GM21576 (cell line): ENCODE results near the gene ADAMTS9.

ENCODE experiments used
- ATAC-seq: cut with Tn5 transposase; IDR thresholded peaks from one replicate; pipeline ENCODE4 v1.9.1; 2021; ENCODE audit warnings: mild to moderate bottlenecking, moderate library complexity; ENCODE audit not compliant: unreplicated experiment

ADAMTS9 gene

GRCh38 chr3:64578062-64578770 lies 109.6 kb downstream of the ADAMTS9 start:
- no peak for ATAC-seq

DNA sequence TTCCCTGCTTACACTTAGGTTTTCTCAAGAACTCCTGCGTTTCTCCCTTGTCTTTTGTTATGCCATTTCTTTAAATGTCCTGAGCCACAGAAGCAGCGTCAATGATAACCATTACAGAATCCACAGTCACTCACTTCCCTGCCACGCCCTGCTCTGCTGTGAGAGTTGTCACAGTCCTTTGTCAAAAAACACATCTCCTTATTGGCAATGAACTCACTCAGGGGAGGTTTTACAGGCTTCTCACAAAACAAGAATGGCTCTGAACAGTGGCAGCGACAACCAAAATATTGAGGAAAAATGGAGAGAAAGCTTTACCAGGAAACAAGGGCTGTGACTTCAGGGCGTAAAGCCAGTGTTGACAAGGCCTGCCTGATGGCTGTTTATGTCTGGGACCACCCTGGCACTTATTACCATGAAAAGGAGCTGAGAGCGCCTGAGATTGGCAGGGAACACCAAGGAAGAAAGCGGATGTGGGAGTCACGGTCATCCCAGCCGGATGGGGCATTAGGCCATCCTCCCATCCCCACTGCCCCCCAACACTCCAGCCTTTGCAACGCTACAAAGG lies 111.5 kb downstream of the ADAMTS9 start:
- ATAC-seq = no peak

DNA sequence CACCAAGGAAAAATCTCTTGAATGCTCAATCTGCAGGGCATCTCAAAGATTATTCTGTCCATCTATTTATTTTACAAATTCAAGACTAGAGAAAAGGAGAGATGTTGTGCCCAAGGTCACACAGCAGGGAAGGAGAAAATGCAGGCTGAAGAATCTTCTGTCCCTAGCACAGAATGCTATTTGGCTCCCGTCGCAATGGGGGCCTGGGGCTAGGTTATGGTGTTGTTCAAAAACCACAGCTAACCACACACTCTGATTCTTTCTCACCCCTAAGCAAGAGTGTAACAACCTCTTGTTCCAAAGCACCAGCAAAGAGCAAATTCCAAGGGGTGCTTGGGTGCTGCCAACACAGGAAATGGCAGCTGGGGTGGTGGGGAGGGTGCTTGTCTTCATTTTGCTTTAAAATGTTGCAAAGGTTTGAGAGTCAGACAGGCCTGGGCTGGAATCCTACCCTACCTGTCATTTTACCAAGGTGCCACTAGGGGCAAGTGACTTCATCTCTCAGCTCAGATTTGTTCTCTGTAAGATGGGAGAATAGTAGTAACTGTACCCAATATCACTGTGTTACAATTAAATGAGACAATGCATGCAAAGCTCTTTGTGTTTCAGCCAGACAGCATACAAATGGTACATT lies 112.5 kb downstream of the ADAMTS9 start:
- no peak for ATAC-seq

GRCh38 chr3:64574194-64574593 lies 113.6 kb downstream of the ADAMTS9 start:
- no peak for ATAC-seq

DNA sequence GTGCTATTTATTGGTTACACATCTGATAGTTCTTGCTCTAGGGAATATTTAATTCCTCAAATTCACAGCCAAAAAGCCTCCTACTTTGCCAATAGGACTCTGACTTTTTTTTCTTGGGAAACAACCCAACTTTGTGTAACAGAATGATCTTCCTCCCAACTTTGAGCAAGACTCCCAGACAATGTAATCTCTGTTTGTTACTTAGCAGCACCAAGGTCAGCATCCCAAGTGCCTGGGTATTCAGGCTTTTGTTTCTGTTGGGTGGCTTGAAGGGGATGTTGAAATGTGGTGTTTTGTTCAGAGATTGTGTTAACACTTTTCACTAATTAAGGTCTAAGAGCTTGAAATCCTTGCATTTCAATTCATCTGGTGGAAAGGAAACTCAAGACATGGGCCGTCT lies 115.8 kb downstream of the ADAMTS9 start:
- no peak for ATAC-seq

DNA sequence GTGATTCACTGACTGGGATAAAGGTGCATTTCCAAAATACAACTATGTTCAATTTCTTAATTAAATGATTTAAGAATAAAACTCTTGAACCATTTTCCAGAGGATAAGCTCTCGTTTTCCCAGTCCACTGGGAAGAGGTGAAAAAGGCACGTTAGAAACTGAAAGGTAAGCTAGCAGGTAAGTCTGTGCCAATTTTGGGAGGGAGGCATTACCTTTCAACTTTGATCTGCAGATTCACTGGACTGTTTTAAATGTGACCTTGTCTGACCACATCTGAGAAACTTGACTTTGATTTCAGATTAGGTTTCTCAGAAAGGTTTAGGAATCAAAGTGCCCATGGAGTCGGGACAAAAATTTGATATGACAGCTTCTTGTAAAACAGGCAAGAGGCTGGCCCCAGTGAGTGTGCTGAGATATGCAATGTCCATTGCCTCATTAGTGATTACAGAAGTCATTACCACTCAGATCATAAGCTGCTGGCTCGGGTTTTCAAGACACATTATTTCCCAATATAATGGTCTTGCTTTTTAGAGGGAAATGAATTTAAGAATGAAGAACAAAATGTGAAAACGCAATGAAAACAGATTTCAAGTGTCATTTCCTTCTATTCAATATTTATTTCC lies 118.8 kb downstream of the ADAMTS9 start:
- ATAC-seq = no peak

DNA sequence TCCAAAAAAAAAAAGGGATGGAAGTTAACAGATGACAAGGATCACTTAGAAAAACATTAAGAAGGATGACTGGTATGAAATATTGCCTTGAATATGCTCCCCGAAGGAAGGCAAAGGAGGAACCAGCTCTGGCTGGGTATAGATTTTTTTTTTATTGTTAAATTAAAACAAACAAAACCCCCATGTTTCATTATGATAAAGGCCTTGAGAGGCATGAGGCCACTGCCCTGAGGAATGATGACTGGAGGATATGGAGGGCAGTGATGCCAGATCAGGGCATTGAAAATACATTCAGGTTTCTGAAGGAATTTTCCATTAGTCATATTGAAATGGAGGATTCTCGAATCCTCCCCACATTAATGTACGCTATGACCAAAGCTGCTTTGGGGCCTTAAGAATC lies 120.9 kb downstream of the ADAMTS9 start:
- ATAC-seq = no peak

- no peak for ATAC-seq
These were observed 124.0 kb downstream of the ADAMTS9 start for GRCh38 chr3:64563751-64564150.

GRCh38 chr3:64561868-64562267 lies 125.9 kb downstream of the ADAMTS9 start:
- ATAC-seq = no peak

- ATAC-seq = no peak
These were observed 126.4 kb downstream of the ADAMTS9 start for GRCh38 chr3:64561325-64561843.

- ATAC-seq = no peak
These were observed 127.0 kb downstream of the ADAMTS9 start for GRCh38 chr3:64560791-64561190.

DNA sequence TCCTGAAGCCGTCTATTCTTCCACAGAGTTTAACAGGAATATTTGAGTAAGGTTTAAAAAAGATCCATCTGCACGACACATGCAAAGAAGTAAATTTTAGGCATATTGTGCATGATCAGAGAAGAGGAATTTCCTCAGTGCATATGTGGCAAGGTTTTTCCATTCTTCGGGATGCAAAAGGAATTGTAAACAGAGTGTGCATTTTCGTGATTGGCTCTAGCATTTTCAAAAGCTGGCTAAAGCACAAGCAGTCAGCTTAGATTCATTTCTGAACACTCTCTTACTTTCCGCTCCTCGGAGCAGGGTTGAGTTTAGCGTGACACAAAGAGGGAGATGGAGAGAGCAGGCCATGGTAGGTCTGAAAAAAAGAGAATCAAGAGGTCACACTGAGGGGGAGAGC lies 128.2 kb downstream of the ADAMTS9 start:
- ATAC-seq = no peak

GRCh38 chr3:64556046-64556445 lies 131.8 kb downstream of the ADAMTS9 start:
- ATAC-seq = no peak

DNA sequence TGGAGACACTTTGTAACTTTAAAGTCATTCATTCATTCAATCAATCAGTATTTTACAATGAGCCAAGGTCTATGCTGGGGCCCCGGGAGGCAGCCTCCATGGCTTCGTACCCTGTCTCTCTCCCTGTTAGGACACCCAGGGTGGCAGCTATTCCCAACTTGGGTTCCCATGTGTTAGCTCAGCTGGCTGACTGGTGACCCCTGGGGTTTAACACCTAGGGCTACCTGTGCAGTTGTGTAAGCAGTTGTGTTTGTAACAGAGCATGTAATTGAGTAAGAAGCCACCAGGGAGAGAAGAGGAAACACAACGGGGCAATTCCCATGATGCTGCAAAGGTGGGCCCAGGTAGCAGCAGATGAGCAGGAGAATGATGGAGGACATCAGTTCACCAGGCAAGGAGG lies 132.4 kb downstream of the ADAMTS9 start:
- ATAC-seq = no peak

DNA sequence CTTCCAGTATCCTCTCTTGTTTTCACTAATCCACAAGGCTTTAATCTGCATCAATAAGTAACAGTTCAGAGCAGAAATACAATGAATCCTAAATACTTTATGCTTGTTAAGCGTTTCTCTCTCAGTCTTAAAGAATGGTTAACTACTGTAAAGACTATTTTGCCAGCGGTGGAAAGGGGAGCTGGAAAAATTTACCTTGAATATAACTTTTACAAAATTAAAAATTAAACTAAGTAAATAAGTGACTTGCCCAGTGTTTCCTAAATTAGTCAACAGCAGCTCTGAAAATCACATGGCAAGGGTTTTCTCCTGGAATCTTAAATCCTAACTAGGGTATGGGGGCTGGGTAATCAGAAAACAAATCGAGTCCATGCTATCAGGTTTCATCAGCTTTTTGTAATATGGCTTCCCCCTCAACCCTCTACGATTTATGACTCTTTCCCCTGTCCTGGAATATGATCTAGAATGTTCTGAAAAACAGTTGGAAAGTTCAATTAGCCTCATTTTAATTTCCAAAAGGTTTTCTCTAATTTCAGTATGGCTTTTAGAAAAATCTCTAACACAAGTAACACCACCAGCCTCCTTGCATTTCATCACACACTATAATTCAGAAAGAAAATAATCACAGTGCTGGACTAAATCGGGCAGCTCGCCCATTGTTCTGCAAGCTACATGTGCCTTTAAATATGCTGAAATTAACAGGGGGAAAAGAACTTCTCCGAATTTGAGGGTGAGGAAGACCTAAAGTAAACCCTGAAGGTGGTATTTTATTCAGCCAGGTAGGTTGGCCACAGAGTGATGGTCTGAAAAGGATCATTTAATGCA lies 133.5 kb downstream of the ADAMTS9 start:
- no peak for ATAC-seq

DNA sequence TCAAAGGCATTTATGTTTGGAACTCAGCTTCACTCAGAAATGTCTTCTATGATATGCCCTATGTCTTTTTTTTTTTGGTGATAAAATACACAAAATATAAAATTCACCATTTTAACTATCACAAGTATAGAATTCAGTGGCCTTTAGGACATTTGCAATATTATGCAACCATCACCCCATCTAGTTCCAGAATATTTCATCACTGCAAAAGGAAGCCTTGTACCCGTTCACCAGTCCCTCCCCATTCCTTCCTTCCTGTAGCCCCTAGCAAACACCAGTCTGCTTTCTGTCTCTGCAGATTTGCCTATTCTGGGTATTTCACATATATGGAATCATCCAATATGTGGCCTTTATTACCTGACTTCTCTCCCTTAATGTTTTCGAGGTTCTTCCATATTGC lies 134.8 kb downstream of the ADAMTS9 start:
- ATAC-seq = no peak

- ATAC-seq = no peak
These were observed 135.6 kb downstream of the ADAMTS9 start for GRCh38 chr3:64552160-64552559.

DNA sequence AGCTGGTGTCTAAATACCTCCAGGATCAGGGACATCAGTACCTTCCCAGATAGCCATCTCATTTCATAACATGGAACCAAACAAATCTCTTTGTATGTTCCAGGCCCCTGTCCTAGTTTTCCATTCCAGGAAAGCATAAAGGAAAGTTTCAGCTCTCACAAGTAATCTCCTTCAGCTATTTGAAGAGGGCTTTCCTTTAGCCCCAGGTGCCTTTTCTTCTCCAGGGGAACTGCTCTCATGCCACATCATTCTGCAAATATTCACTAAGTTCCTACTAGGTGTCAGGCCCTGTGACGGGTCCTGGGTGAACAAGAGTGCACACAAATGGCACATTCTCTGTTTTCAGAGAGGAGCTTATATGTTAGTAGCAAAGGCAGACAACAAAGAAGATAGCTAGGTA lies 136.1 kb downstream of the ADAMTS9 start:
- no peak for ATAC-seq

GRCh38 chr3:64550745-64551144 lies 137.1 kb downstream of the ADAMTS9 start:
- ATAC-seq = no peak

DNA sequence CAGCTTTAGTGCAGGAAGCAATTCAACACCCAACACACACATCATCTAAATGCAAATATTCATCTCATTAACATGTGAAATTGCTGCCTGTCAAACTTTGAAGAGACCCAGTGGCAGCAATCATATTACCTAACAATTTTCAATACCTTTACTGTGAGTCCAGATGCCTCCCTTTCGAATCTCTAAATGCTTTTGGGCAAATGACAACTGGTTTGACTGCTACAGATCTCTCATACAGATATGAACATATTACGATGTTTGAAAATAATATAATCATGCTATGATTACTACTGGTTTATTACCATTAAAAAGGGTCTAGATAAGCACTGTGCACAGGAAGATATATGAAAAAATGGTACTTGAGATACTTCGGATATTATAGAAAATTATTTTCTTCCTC lies 137.9 kb downstream of the ADAMTS9 start:
- ATAC-seq = no peak
